Ovary (tissue), 3 donors: Measurements from ENCODE around the gene CCL14.

Experiments used
- POLR2A ChIP-seq: fragments of 450-650 bp; IDR thresholded peaks from one replicate; pipeline ENCODE4 v1.6.1; 2017; ENCODE audit warnings: antibody characterized with exemption, mild to moderate bottlenecking, moderate library complexity
- TF ChIP-seq, protein P1 (sequence below), 3 donors: fragments of 450-650 bp in 2 of 3; fragments of 200-600 bp in 1 of 3; IDR thresholded peaks; one replicate each; pipeline versions ENCODE4 v1.5.1 to v1.8.0; 2016 to 2022; ENCODE audit warnings: antibody characterized with exemption in 3 of 3, mild to moderate bottlenecking in 1 of 3
- donor health status: DM: no; HTN: no; CAD: no.

GRCh38 chr17:35973333-35974260 lies 12.9 kb downstream of the CCL14 start:
- TF ChIP-seq, protein P1, sequence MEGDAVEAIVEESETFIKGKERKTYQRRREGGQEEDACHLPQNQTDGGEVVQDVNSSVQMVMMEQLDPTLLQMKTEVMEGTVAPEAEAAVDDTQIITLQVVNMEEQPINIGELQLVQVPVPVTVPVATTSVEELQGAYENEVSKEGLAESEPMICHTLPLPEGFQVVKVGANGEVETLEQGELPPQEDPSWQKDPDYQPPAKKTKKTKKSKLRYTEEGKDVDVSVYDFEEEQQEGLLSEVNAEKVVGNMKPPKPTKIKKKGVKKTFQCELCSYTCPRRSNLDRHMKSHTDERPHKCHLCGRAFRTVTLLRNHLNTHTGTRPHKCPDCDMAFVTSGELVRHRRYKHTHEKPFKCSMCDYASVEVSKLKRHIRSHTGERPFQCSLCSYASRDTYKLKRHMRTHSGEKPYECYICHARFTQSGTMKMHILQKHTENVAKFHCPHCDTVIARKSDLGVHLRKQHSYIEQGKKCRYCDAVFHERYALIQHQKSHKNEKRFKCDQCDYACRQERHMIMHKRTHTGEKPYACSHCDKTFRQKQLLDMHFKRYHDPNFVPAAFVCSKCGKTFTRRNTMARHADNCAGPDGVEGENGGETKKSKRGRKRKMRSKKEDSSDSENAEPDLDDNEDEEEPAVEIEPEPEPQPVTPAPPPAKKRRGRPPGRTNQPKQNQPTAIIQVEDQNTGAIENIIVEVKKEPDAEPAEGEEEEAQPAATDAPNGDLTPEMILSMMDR (IDR thresholded peaks at IDR 0.05): no peak
- TF ChIP-seq POLR2A: no peak
